Measurements from ENCODE around the gene ZNF516. TPM values are rescaled to one million over a fixed set of nuclear protein-coding genes. Genes with fewer than 3 reads are reported as not detected.

Gene ZNF516
- total RNA-seq, 1 experiment from 2014 or later, result 44.2 TPM

DNA sequence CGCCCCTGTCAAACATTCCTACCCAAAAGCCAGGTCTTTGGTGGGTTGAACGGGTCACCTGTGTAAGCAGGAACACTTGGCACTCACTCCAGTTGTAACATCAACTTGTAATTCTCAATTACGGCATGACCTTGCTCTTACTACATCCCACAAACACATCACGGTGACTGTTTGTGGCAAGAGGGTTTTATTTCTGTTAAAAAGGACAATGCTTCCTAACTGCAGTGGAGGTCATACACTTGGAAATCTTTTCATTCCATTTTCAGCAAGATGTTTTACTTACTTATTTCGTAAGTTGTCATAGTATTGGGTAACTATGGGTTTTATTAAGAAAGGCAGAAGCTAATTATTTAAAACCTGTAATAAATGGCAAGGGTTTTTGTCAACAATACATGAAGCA lies 126.1 kb downstream of the ZNF516 start:
- H3K36me3 Mint-ChIP-seq (ENCODE audit: insufficient read depth, unreplicated experiment), result peaks cover 10% of the 10 kb centered on the region
- TF ChIP-seq, protein P1, sequence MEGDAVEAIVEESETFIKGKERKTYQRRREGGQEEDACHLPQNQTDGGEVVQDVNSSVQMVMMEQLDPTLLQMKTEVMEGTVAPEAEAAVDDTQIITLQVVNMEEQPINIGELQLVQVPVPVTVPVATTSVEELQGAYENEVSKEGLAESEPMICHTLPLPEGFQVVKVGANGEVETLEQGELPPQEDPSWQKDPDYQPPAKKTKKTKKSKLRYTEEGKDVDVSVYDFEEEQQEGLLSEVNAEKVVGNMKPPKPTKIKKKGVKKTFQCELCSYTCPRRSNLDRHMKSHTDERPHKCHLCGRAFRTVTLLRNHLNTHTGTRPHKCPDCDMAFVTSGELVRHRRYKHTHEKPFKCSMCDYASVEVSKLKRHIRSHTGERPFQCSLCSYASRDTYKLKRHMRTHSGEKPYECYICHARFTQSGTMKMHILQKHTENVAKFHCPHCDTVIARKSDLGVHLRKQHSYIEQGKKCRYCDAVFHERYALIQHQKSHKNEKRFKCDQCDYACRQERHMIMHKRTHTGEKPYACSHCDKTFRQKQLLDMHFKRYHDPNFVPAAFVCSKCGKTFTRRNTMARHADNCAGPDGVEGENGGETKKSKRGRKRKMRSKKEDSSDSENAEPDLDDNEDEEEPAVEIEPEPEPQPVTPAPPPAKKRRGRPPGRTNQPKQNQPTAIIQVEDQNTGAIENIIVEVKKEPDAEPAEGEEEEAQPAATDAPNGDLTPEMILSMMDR (IDR thresholded peaks at IDR 0.05; ENCODE audit: unreplicated experiment), result no peak
- intact Hi-C loops (cut with micrococcal nuclease; ENCODE audit: unreplicated experiment), result no loop called here
- H3K27me3 Mint-ChIP-seq (ENCODE audit: unreplicated experiment), result no peaks in the 10 kb centered on the region
- no peaks in the 10 kb centered on the region for H3K9me3 Mint-ChIP-seq (ENCODE audit: low read depth, unreplicated experiment)
- no peak for DNase-seq
- CTCF ChIA-PET, result no interaction called here
- BruUV-seq (replicated peaks), result no TSS peak
- H3K27ac Mint-ChIP-seq (ENCODE audit: unreplicated experiment), result no peak overlapping the region
- H3K4me1 Mint-ChIP-seq (ENCODE audit: low read depth, unreplicated experiment), result no peaks in the 10 kb centered on the region
- no peak overlapping the region for H3K4me3 Mint-ChIP-seq (ENCODE audit: low read depth, unreplicated experiment)

DNA sequence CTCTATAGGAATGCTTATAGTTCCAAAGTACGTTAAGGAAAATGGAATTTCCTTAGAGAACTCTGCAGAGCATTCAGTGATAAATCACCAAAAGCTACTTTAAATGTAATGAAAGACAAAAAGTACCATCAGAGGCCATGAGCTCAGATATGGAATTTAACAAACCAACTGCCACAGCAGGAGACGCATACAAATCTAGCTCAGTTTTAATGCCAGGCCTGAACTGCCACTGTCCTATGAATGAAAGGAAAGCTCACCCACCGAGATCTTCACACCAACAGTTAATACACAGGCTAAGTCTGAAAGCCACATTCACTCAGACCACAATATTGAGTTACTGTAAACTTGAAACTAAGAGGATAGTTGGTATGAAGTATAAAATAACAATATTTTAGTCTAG lies 126.8 kb downstream of the ZNF516 start:
- Mint-ChIP-seq H3K9me3 (ENCODE audit: low read depth, unreplicated experiment) (no peaks in the 10 kb centered on the region), H3K27ac (ENCODE audit: unreplicated experiment) (no peak overlapping the region), H3K4me1 (ENCODE audit: low read depth, unreplicated experiment) (no peaks in the 10 kb centered on the region), H3K4me3 (ENCODE audit: low read depth, unreplicated experiment) (no peak overlapping the region), H3K27me3 (ENCODE audit: unreplicated experiment) (no peaks in the 10 kb centered on the region), H3K36me3 (ENCODE audit: insufficient read depth, unreplicated experiment) (peaks cover 10% of the 10 kb centered on the region)
- intact Hi-C loops (cut with micrococcal nuclease; ENCODE audit: unreplicated experiment), result no loop called here
- CTCF ChIA-PET, result no interaction called here
- TF ChIP-seq, protein P1 (IDR thresholded peaks at IDR 0.05; ENCODE audit: unreplicated experiment), result no peak
- no TSS peak for BruUV-seq (replicated peaks)
- no peak for DNase-seq

DNA sequence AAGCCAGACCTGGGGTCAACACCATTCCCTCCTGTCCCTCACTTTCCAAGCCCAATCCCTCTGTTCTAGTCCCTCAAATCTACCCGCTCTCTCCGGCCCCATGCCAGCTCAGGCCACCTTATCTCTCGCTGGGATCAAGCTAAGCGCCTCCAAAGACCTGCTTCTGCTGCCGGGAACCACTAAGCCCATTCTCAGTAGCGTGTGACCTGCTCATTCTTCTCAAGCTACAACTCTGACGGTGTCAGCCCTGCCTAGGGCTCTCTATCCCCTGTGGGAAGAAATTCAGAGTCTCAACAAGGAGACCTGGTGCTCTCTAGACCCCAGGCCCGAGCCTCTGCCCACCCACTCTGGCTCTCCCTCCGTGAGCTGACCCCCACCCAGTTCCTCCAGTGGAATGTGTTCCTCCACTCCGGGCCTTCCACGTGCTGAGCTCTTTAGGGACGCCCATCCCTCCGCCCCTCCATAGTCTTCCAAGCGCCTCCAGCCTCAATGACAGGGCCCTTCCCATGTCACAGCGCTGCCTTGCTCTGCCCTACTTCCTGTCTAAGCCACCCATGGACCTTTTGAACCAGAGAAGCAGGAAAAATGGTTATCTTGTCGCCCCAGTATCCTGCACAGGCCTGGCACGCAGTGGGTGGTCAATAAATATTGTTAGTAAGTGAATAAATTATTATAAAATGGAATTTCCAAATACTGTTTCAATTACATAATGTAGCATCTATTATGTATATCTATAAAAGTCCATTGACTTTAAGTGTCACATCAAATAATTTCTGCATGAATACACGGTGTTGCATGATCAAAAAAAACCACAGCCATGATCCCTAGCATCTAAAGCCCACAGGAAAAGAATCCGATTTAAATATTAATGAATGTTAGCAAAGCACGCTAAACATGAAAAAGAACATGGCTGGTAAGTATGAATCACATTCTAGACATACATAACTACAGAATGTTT lies 127.6 kb downstream of the ZNF516 start:
- Mint-ChIP-seq H3K4me3 (ENCODE audit: low read depth, unreplicated experiment) (no peak overlapping the region), H3K36me3 (ENCODE audit: insufficient read depth, unreplicated experiment) (peaks cover 14% of the 10 kb centered on the region), H3K27me3 (ENCODE audit: unreplicated experiment) (no peaks in the 10 kb centered on the region), H3K4me1 (ENCODE audit: low read depth, unreplicated experiment) (no peaks in the 10 kb centered on the region), H3K27ac (ENCODE audit: unreplicated experiment) (no peak overlapping the region), H3K9me3 (ENCODE audit: low read depth, unreplicated experiment) (no peaks in the 10 kb centered on the region)
- CTCF ChIA-PET, result no interaction called here
- DNase-seq, result no peak
- intact Hi-C loops (cut with micrococcal nuclease; ENCODE audit: unreplicated experiment), result no loop called here
- no TSS peak for BruUV-seq (replicated peaks)
- TF ChIP-seq, protein P1 (IDR thresholded peaks at IDR 0.05; ENCODE audit: unreplicated experiment), result no peak

DNA sequence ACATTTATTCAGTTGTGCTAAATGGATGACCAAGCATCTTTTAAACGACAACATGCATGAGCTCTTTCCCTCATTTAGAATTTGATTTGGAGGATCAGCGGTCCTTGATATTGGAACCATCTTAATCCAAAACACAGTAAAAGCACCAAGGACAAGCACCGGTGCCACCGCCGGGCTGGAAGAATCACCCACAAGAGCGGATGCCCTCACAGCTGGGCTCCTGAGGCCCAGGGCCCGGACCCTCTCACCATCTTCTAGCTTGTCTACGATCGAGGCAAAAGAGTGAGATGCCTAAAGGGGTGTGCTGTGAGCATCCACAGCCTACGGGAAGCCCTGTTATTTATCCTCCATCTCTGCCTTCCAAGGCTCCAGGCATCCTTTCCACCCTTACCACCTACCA lies 129.5 kb downstream of the ZNF516 start:
- H3K9me3 Mint-ChIP-seq (ENCODE audit: low read depth, unreplicated experiment), result no peaks in the 10 kb centered on the region
- H3K4me3 Mint-ChIP-seq (ENCODE audit: low read depth, unreplicated experiment), result no peak overlapping the region
- TF ChIP-seq, protein P1 (IDR thresholded peaks at IDR 0.05; ENCODE audit: unreplicated experiment), result no peak
- CTCF ChIA-PET, result no interaction called here
- intact Hi-C loops (cut with micrococcal nuclease; ENCODE audit: unreplicated experiment), result no loop called here
- H3K4me1 Mint-ChIP-seq (ENCODE audit: low read depth, unreplicated experiment), result no peaks in the 10 kb centered on the region
- no peak overlapping the region for H3K27ac Mint-ChIP-seq (ENCODE audit: unreplicated experiment)
- peaks cover 12% of the 10 kb centered on the region for H3K36me3 Mint-ChIP-seq (ENCODE audit: insufficient read depth, unreplicated experiment)
- BruUV-seq (replicated peaks), result no TSS peak
- DNase-seq, result no peak
- no peaks in the 10 kb centered on the region for H3K27me3 Mint-ChIP-seq (ENCODE audit: unreplicated experiment)

Measured in Calu3 (cell line).